Measurements from ENCODE around the gene ZNF618.

- TF ChIP-seq CTCF (conservative IDR thresholded peaks at IDR 0.05 in 1 of 2, IDR thresholded peaks at IDR 0.05 in 1 of 2; ENCODE audit: extremely low read depth in 1 of 2, insufficient read depth in 1 of 2, low read depth in 1 of 2, low read length in 2 of 2) (no peak), EZH2 (IDR thresholded peaks at IDR 0.05; ENCODE audit: borderline replicate concordance, low read length) (no peak)
These were observed 209.3 kb downstream of the ZNF618 start for GRCh38 chr9:114085387-114085789.

Measured in mammary epithelial cell (primary cell).